ENCODE results near the gene GALNT15.

Gene GALNT15

GRCh38 chr3:16253601-16254000 lies 79.1 kb downstream of the GALNT15 start:
- no peak for DNase-seq

GRCh38 chr3:16254916-16255315 lies 80.4 kb downstream of the GALNT15 start:
- no peak for DNase-seq

GRCh38 chr3:16255326-16255725 lies 80.8 kb downstream of the GALNT15 start:
- no peak for DNase-seq

GRCh38 chr3:16255726-16256125 lies 81.2 kb downstream of the GALNT15 start:
- no peak for DNase-seq

- no peak for DNase-seq
Measured at GRCh38 chr3:16257309-16257708, 82.8 kb downstream of the GALNT15 start.

GRCh38 chr3:16258177-16258576 lies 83.7 kb downstream of the GALNT15 start:
- DNase-seq: no peak

- no peak for DNase-seq
Measured at GRCh38 chr3:16258866-16259265, 84.4 kb downstream of the GALNT15 start.

GRCh38 chr3:16260046-16260445 lies 85.6 kb downstream of the GALNT15 start:
- DNase-seq: no peak

- DNase-seq: no peak
Measured at GRCh38 chr3:16262174-16262573, 87.7 kb downstream of the GALNT15 start.

GRCh38 chr3:16264174-16264707 lies 89.8 kb downstream of the GALNT15 start:
- no peak for DNase-seq

- peak; percentile 99 for DNase-seq
Measured at GRCh38 chr3:16264708-16265454, 90.4 kb downstream of the GALNT15 start, which contains the start of the genes DPH3 and OXNAD1. Gene DPH3 (minus strand): TSS chr3:16264943. CDS start chr3:16264876, 67 bp downstream. Gene OXNAD1 (plus strand): TSS chr3:16265212. CDS start chr3:16270953, 5,741 bp downstream.

GRCh38 chr3:16265455-16265786 lies 90.9 kb downstream of the GALNT15 start:
- no peak for DNase-seq

- no peak for DNase-seq
Measured at GRCh38 chr3:16266714-16267113, 92.2 kb downstream of the GALNT15 start.

- DNase-seq: no peak
Measured at GRCh38 chr3:16270855-16271254, 96.4 kb downstream of the GALNT15 start.

GRCh38 chr3:16272588-16272987 lies 98.1 kb downstream of the GALNT15 start:
- DNase-seq: no peak

- DNase-seq: no peak
Measured at GRCh38 chr3:16273867-16274266, 99.4 kb downstream of the GALNT15 start.

GRCh38 chr3:16277471-16277870 lies 103.0 kb downstream of the GALNT15 start:
- DNase-seq: no peak

GRCh38 chr3:16279010-16279801 lies 104.7 kb downstream of the GALNT15 start:
- no peak for DNase-seq

- no peak for DNase-seq
Measured at GRCh38 chr3:16280671-16281070, 106.2 kb downstream of the GALNT15 start.

Measured in left hindlimb (tissue), 1 donor.